Glomerular visceral epithelial cell (primary cell): ENCODE measurements around the gene C1R.
"Not testable (repeated sequence)": the region's sequence is repeated elsewhere in the genome, so short reads cannot be mapped to it uniquely, and the experiment has no call there.

Experiments
- DNase-seq: peaks from one replicate; pipeline ENCODE4 v3.0.0-alpha.2; 2016; ENCODE audit errors: extremely low spot score

Gene C1R

GRCh38 chr12:7037411-7037810 lies 54.8 kb downstream of the C1R start:
- not testable (repeated sequence) for DNase-seq

- DNase-seq: no peak
These were observed 56.8 kb downstream of the C1R start for GRCh38 chr12:7035463-7035862.

GRCh38 chr12:7034464-7034863 lies 57.8 kb downstream of the C1R start:
- no peak for DNase-seq

- DNase-seq: no peak
These were observed 59.3 kb downstream of the C1R start for GRCh38 chr12:7032990-7033389.

- no peak for DNase-seq
These were observed 60.9 kb downstream of the C1R start for GRCh38 chr12:7031306-7031705.
